Ecto neural progenitor cell (in vitro differentiated cells): Measurements from ENCODE around the gene XCL2.
"Not testable (repeated sequence)": the region's sequence is repeated elsewhere in the genome, so short reads cannot be mapped to it uniquely, and the experiment has no call there.

ENCODE experiments used
- DNase-seq: peaks from one replicate; pipeline ENCODE4 v3.0.0-alpha.2; 2018; ENCODE audit warnings: low spot score

XCL2 gene

GRCh38 chr1:168543840-168544498, at the start of gene XCL2:
TSS of gene XCL2 (minus strand) at chr1:168543997. CDS start at chr1:168543964, 33 bp downstream.
- DNase-seq, result not testable (repeated sequence)

DNA sequence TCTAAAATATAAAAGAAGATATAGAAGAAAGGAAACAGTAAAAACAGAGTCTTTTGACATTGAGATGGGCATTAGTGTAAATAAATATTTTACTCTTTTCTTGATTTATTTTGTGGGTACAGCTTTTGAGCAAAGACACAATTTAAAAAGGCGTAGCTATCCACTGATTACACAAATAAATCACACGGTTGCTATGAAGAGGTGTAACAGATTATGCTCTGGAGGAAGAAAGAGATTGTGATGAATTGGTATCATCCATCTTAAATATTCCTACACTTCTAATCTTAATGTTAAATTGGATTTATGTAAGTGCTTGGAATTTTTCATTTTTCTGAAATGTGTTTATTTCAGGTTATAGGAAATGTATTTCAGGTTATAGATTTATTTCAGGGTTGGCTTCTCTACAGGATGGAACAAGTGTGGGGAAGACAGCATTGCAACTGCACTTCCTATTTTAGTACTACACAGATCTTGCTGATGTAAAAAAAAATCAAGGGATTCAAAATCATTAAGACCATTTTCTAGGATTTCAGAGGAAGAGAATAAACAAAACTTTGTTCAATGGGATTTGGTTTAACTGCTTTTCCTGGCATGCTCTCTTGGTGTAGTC, 47.9 kb upstream of the XCL2 start:
- no peak for DNase-seq

GRCh38 chr1:168591066-168591465, 47.3 kb upstream of the XCL2 start:
- no peak for DNase-seq

DNA sequence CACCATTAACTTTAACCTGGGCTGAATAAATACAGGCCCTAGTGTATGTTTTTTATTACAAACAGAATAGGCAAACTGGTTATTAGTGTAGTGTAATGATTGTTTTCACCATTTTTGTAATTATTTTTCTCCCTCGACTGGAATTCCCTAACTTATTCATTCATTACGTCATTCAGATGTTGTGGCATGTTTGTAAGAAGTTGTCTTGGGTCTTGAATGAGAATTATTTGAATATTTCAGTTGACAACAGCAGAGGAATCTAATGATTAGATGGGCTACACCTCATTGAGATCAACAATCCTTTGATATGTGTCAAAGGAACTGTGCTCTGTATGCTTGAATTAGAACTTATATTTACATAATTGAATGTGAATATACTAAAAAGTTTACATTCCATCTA, 45.4 kb upstream of the XCL2 start:
- DNase-seq, result no peak

- DNase-seq, result no peak
Observed at GRCh38 chr1:168585937-168586336, 42.1 kb upstream of the XCL2 start.

DNA sequence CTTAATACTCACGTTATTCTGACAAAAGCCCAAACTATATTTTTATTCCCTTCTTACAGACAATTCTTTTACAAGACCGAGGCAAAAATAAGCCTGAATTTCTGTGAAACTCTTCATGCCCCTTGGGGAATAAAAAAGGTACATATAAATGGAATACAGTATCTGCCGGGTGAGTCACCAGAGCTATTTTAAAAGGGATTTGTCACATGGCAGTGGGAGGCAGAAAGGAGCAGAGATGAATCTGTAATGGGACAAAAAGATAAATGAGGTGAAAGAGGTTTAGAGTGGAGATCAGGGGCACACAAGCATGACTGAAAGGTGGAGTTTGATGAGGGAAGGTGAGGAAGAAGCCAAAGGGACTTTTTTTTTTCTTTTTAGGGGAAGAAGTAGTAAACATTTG, 41.4 kb upstream of the XCL2 start:
- DNase-seq, result no peak

DNA sequence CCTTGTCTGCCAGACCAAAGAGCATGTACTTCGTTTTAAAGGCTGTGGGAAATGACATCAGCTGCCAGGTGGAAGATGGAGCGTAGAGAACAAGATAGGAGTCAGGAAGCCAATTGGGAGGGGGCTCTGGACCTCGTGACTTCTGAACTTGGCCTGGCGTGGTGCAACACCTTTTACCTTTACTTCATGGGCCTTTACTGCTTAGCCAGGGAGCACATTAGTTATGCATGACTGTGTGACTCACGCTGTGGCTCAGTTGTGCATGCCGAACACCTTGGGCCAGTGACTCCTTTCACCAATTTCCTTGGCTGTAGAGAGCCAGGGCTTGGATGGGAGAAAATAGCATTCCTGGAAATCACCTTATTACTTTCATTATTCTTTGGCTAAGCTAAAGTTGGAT, 39.8 kb upstream of the XCL2 start:
- no peak for DNase-seq

DNA sequence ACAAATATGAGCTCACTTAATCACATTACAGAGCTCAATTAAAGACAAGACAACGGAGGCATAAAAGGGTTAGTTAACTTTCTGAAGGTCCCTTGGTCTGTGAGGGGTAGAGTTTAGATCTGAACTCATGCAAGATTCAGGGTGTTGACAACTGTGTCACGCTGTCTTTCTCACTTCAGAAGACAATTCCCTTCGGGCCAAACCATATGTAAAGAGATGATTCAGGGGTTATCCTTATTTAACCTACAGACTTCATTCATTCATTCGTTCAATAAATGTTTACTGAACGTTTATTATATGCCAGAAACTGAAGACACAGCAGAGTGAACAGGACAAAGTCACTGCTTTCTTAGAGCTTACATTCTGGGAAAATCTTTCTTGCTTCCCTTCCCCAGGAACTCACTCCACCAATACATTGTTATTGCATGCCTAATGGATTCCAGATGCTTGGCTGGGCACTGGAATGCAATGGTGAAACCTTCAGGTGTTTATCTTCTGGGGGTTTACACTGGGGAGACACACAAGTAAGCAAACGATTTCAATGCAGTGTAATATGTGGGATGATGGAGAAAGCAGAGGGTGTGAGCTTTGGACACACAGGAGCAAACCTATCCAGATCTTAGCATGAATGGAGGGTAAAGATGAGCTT, 39.0 kb upstream of the XCL2 start:
- DNase-seq, result no peak

DNA sequence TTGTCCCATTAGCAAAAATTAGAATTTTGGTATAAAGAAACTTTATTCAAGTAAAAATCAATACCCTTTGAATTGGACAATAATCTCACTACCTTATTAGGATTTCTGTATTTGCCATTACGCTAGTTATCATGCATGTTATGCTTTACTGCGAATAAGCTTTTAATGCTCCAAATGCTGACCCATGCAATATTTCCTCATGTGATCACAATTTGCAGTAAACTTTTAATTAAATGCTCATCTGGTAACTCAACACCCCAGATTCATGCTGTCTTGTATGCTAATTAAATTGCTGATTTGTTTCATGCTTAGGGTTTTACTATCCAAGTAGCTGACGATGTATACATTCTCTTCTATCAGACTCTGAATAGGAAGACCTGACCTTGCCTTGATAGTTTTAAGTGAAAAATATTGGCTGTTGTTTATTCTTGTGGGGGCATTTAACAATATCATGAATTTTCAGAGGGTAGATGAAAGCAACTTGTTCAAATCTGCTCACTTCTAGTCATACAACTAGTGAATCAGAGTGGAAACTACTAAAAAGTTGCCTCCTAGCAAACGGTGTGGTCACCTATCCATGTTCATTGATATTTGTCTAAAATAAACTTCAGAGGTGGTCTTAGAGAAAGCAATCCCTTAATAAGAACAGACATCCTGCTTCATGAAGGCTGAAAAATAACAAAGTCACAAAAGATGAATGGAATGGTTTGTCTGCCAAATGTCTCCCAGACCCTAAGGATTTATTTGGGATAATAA, 38.2 kb upstream of the XCL2 start:
- DNase-seq, result no peak

DNA sequence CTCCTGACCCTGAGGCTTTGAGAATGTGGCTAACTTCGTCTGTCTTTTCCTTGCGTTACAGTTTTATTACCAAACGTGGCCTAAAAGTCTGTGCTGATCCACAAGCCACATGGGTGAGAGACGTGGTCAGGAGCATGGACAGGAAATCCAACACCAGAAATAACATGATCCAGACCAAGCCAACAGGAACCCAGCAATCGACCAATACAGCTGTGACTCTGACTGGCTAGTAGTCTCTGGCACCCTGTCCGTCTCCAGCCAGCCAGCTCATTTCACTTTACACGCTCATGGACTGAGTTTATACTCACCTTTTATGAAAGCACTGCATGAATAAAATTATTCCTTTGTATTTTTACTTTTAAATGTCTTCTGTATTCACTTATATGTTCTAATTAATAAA, 37.2 kb upstream of the XCL2 start:
- DNase-seq, result not testable (repeated sequence)

GRCh38 chr1:168580290-168580689, 36.5 kb upstream of the XCL2 start:
- DNase-seq, result not testable (repeated sequence)

DNA sequence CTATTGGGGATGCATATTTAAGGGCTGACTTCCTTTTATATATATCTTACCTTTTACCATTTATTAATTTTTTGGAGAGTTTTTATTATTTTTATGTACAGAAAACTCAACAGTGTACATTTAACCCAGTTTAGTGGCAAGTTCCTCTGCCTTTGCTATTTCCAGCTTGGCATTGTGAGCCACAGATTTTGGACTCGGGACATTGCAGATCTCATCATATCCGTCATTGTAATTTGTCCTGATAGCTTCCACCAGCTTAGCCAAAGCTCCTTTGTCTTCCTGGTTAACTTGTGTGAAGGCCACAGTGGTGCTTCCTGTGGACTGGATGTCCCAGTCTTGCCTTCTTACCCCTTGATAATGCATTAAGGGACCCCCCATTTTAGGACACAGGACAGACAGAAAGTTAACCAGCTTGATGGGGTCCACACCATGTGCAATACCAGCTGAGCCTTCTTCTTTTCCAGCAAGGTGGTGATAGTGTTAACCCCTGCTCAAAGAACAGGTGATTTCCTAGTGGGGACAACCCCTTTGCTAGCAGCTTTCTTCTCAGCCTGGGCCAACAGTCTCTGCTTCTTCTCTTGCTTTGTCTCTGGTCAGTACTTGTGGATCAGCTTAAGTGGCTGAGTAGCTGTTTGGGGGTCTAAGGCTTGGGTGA, 34.9 kb upstream of the XCL2 start:
- DNase-seq, result not testable (repeated sequence)

- not testable (repeated sequence) for DNase-seq
Observed at GRCh38 chr1:168576245-168576688, 32.5 kb upstream of the XCL2 start, which contains the start of gene XCL1. TSS of gene XCL1 (plus strand) at chr1:168576605. CDS start at chr1:168576638, 33 bp downstream.

DNA sequence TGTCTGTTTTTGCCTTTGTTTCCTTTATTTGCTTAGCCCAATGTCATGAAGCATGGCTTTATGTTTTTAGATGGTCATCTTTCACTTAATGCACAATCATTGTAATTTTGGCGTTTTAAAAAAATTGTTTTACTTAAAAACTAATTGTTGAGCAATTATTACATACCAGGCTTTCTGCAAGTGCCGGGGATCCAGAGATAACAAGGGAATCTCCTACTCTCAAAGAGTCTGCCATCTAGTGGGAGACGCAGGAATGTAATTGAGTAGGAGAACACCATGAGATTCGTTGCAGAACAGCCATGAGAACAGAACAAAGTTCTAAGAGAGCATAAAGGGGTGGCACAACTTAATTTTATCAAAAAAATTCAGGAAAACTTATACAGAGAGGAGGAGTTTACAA, 30.4 kb upstream of the XCL2 start:
- DNase-seq, result not testable (repeated sequence)

DNA sequence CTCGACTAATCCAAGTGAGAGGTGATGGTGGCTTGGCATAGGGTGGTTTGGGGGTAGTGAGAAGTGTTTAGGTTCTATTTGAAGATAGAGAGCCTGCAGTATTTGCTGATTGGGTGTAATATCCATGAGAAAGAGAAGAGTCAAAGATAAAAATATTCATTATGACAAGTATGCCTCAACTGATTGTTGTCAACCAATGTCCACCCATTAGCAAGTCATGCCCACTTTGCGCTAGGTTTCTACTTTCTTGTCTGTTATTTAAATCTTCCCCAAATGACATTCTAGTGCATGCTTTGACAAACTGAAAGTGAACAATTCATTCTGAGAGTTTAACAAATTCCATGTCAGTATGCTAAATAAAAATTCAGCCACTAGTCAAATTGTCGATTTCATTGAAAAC, 28.8 kb upstream of the XCL2 start:
- no peak for DNase-seq

DNA sequence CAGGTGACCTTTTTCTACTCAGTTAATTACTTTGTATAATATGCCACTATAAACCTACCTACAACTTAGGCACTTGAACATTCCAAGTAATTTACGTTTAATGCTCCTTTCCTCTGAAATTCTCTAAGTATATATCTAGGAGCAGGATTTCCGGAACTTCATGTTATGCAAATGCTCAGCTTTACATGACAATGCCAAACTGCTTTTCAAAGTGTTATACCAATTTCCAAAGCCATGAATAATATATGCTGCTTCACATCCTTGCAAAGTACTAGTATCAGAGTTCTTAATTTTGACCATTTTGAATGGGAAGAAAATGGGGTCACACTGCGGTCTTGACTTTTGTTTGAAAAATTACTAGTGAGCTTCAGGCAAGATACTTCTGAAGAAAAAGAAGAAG, 26.9 kb upstream of the XCL2 start:
- DNase-seq, result no peak

DNA sequence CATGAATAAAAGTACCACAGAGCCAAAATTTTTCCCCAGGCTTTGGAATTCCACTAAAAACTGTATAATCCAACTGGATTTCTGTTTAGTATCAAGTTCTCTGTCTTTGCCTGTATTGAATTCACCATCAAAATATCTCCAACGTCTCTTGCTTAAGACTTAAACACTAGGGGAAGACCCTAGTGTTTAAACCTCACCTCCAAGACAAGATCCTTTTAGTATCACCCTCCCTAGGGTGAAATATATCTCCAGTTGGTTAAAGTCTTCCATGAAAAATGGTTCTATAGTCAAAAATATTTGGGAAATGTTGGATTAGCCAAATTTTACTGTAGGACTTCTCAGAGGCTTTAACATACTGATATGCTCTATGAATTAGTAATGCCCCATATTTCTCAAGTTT, 24.5 kb upstream of the XCL2 start:
- no peak for DNase-seq

- DNase-seq, result no peak
Observed at GRCh38 chr1:168567568-168567967, 23.8 kb upstream of the XCL2 start.

- DNase-seq, result no peak
Observed at GRCh38 chr1:168567007-168567406, 23.2 kb upstream of the XCL2 start.

DNA sequence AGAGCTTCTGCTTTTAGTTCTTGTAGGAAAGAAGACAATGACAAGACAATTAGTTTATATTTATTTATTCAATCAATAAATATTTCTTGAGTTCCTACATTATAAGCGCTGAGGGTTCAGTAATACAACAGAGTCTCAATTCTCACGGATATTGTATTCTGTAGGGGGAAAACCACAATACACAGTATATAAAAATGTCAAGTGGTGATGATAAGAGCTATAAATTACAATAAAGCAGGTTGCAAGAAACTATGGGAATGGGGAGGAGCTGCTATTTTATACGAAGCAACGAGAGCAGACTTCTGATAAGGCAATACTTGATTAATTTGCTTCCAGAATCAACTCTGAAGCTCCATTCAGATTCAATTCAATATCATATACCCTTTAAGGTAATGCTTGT, 22.0 kb upstream of the XCL2 start:
- no peak for DNase-seq

DNA sequence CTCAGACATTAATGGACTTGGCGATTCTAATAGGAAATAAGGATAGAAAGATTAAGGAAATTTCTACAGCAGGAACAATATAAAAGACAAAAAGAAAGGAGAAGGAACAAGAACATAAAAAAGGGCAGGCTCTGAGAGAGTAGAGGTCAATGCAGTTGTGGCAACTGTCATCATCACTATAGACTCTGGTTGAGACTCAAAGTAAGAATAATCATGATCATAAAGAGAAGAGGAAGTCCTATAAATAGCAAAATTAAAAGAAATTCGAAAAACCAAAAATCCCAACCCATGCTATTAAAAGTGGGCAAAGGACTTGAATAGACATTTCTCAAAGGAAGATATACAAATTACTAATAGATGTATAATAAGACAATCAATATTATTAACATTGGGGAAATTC, 18.2 kb upstream of the XCL2 start:
- no peak for DNase-seq

DNA sequence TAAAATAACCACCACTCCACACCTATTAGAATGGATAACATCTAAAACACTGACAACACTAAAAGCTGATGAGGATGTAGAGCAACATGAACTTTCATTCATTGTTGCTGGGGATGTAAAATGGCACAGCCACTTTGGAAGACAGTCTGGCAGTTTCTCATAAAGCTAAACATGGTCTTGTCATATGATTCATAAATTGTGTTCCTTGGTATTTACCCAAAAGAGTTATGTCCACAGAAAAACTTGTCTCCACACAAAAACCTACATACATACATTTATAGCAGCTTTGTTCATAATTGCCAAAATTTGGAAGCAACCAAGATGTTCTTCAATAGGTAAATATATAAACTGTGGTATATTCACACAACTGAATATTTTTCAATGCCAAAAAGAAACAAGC, 16.6 kb upstream of the XCL2 start:
- no peak for DNase-seq
